OCI-LY7 (cell line): ENCODE measurements around the gene DIAPH1. TPM values are rescaled to one million over a fixed set of nuclear protein-coding genes. Genes with fewer than 3 reads are reported as not detected.

ENCODE experiments used
- BruUV-seq: library from RNA; stranded (reverse); fragments of 400-500 nt; replicated peaks from 2 replicates; lab custom pipeline; 2021; lab: Mats Ljungman, UMichigan
- CTCF ChIA-PET: fragments of 300-600 bp; sonication (Branson Sonifier 250); formaldehyde crosslinking; loops from one replicate; lab custom pipeline; 2022; ENCODE audit warnings: antibody characterized with exemption; ENCODE audit not compliant: unreplicated experiment; lab: Charles Lee
- POLR2A ChIA-PET: fragments of 300-600 bp; sonication (Branson Sonifier 250); formaldehyde crosslinking; loops from one replicate; lab custom pipeline; 2022; ENCODE audit warnings: antibody characterized with exemption; lab: Charles Lee
- DNase-seq: peaks from one replicate; pipeline ENCODE4 v3.0.0-alpha.2; 2015; ENCODE audit warnings: low spot score
- H2AFZ ChIP-seq: fragments of 200-600 bp; sonication (generic), shearing (Covaris generic); 2 replicates; pipeline ENCODE4 v1.6.1; 2014; ENCODE audit warnings: mild to moderate bottlenecking, antibody characterized with exemption, low read length, moderate library complexity
- H3K27ac ChIP-seq: fragments of 200-600 bp; sonication (generic); 2 replicates; pipeline ENCODE4 v1.5.1; 2014; ENCODE audit warnings: mixed run types, low read depth, mild to moderate bottlenecking, moderate library complexity, low read length, inconsistent platforms; ENCODE audit not compliant: poor library complexity, severe bottlenecking
- H3K36me3 ChIP-seq: fragments of 200-600 bp; sonication (generic); 2 replicates; pipeline ENCODE4 v1.6.1; 2014; ENCODE audit warnings: mild to moderate bottlenecking, antibody characterized with exemption, low read length, moderate library complexity, mixed read lengths; ENCODE audit not compliant: insufficient read depth
- H3K4me1 ChIP-seq: fragments of 200-600 bp; sonication (generic); 2 replicates; pipeline ENCODE4 v1.5.1; 2014; ENCODE audit warnings: mild to moderate bottlenecking, low read length; ENCODE audit not compliant: insufficient read depth, poor library complexity, severe bottlenecking
- H3K4me2 ChIP-seq: fragments of 200-600 bp; sonication (generic); 2 replicates; pipeline ENCODE4 v1.6.1; 2014; ENCODE audit warnings: mild to moderate bottlenecking, low read length
- H3K4me3 ChIP-seq: fragments of 200-600 bp; sonication (generic); 2 replicates; pipeline ENCODE4 v1.5.1; 2014; ENCODE audit warnings: mild to moderate bottlenecking, low read depth, low read length; ENCODE audit not compliant: poor library complexity, severe bottlenecking
- H3K79me2 ChIP-seq: fragments of 200-600 bp; sonication (generic); 2 replicates; pipeline ENCODE4 v1.6.1; 2016; ENCODE audit warnings: low read depth, mild to moderate bottlenecking, low read length, moderate library complexity, mixed read lengths; ENCODE audit not compliant: insufficient read depth
- H3K9me2 ChIP-seq: fragments of 200-600 bp; sonication (generic); 2 replicates; pipeline ENCODE4 v1.6.1; 2016; ENCODE audit warnings: mild to moderate bottlenecking, low read length, mixed read lengths; ENCODE audit not compliant: insufficient read depth
- H3K9me3 ChIP-seq: fragments of 200-600 bp; sonication (generic); 2 replicates; pipeline ENCODE4 v1.6.1; 2014; ENCODE audit warnings: mild to moderate bottlenecking, mixed run types, low read length, mixed read lengths
- H4K20me1 ChIP-seq: fragments of 200-600 bp; sonication (generic); 2 replicates; pipeline ENCODE4 v1.6.1; 2014; ENCODE audit warnings: mild to moderate bottlenecking, antibody characterized with exemption, low read length, moderate library complexity, mixed read lengths; ENCODE audit not compliant: insufficient read depth
- EZH2phosphoT487 ChIP-seq: fragments of 200-600 bp; sonication (generic); IDR thresholded peaks from 2 replicates; pipeline ENCODE4 v1.6.1; 2018; ENCODE audit warnings: low read depth, borderline replicate concordance, mild to moderate bottlenecking, mixed run types, antibody characterized with exemption, low read length, moderate library complexity, mixed read lengths
- intact Hi-C: fragments of 100-400 bp; cut with micrococcal nuclease; formaldehyde crosslinking; loops from one replicate; pipeline ENCODE4 v1.10.0; 2022; ENCODE audit not compliant: unreplicated experiment
- total RNA-seq, 2 experiments: library from RNA; depleted of rRNA in 1 of 2; stranded (reverse); fragments of >200 nt in 1 of 2; shearing (Covaris generic) in 1 of 2; gene quantifications; 2 replicates each; pipeline ENCODE4 v1.2.3, GENCODE V29; 2014 to 2022
- TF ChIP-seq, protein P1 (sequence below): fragments of 200-600 bp; sonication (generic); conservative IDR thresholded peaks from 2 replicates; pipeline ENCODE4 v1.5.1; 2014; ENCODE audit warnings: mild to moderate bottlenecking, antibody characterized with exemption, low read length, moderate library complexity, mixed read lengths

Gene DIAPH1
- total RNA-seq, 2 experiments from 2014 or later = 78.8 to 174 TPM

DNA sequence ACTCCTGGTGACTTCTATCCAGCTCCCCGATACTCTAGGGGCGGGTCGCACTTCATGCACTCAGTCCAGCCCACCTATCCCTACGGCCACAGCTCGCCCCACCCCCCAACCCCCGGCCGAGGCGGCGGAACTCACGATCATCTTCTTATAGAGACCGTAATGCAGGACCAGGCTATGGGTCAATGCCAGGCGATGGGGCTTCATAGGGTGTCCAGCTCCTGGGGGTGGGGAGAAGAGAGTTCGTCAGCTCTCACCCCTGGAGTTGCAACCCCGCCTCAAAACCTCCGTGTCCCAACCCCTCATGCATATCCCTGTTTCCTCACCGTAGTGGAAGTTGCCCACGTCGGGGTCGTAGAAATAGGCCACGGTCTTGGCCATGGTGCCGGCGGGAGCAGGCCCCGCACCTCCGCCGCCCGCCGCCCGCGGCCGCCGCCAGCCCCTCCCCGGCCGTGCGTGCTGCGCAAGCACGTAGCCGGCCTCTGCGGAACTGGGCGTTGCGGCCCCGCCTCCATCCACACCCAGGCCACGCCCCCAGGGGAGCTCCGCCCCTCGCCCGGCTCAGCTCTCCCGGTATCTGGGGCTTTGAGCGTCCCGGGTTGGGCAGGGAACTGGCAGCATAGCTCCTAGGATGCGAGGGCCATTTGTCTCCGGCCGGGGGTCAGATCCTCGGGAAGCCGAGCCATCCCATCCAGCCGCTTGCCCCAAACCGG, 17.8 kb upstream of the DIAPH1 start, which contains the start of the genes HDAC3 and RELL2:
Gene HDAC3 (minus strand): TSS at position 437 of the 710 bp plus-strand sequence. CDS start 59 bp downstream, at position 378.
Gene RELL2 (plus strand): TSS at position 585 of the 710 bp plus-strand sequence. CDS start 1,229 bp downstream, outside the sequence.
- peak within 1 kb of the TSS; percentile 98 for H3K4me3 ChIP-seq
- CTCF ChIA-PET = interaction anchor here (0.9 to 2.5 kb wide), 3 partner anchors 14 to 43 kb away, joined by 4 to 11 read pairs (median 7); partner anchors contain the start of genes DIAPH1 and FCHSD1
- POLR2A ChIA-PET = interaction anchor here (0.6 to 8.6 kb wide), 18 partner anchors 9 to 280 kb away, joined by 3 to 101 read pairs (median 4); partner anchors contain the start of genes DIAPH1 and FCHSD1
- H3K9me2 ChIP-seq = no peaks in the 10 kb centered on the region
- H3K36me3 ChIP-seq = peaks cover 58% of the 10 kb centered on the region
- H3K27ac ChIP-seq = peak within 1 kb of the TSS; percentile 59
- H4K20me1 ChIP-seq = peaks cover 5% of the 10 kb centered on the region
- intact Hi-C loops = loop anchor here (1.0 to 5.0 kb wide), 2 partner anchors 17 to 109 kb away; no protein-coding TSS in a partner anchor
- peaks cover 34% of the 10 kb centered on the region for H3K4me1 ChIP-seq
- peak within 1 kb of the TSS; percentile 73 for H3K4me2 ChIP-seq
- H2AFZ ChIP-seq = peak within 1 kb of the TSS; percentile 81; the same call in 1 of the 2 replicates
- DNase-seq = peak; percentile 92
- TF ChIP-seq, protein P1, sequence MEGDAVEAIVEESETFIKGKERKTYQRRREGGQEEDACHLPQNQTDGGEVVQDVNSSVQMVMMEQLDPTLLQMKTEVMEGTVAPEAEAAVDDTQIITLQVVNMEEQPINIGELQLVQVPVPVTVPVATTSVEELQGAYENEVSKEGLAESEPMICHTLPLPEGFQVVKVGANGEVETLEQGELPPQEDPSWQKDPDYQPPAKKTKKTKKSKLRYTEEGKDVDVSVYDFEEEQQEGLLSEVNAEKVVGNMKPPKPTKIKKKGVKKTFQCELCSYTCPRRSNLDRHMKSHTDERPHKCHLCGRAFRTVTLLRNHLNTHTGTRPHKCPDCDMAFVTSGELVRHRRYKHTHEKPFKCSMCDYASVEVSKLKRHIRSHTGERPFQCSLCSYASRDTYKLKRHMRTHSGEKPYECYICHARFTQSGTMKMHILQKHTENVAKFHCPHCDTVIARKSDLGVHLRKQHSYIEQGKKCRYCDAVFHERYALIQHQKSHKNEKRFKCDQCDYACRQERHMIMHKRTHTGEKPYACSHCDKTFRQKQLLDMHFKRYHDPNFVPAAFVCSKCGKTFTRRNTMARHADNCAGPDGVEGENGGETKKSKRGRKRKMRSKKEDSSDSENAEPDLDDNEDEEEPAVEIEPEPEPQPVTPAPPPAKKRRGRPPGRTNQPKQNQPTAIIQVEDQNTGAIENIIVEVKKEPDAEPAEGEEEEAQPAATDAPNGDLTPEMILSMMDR = no peak
- no peak for TF ChIP-seq EZH2phosphoT487
- H3K9me3 ChIP-seq = no peaks in the 10 kb centered on the region
- no TSS peak for BruUV-seq
- H3K79me2 ChIP-seq = peaks cover 50% of the 10 kb centered on the region

DNA sequence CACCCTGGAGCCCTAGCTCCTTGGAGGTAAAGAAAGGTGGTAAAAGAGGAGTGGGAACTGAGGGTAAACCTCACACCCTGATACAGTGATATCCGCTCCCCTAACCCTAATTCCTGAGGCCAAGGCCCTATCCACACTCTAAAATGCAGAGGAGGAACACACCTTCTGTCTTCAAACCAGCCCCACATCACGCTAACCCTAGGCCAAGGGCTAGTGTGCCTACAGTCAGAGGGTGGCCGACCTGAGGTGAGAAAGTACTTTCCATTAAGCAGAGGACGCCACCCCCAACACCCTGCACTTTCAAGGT, 17.3 kb upstream of the DIAPH1 start:
- peak overlapping the region; percentile 81; the same call in 1 of the 2 replicates for H2AFZ ChIP-seq
- no peaks in the 10 kb centered on the region for H3K9me2 ChIP-seq
- CTCF ChIA-PET = interaction anchor here (2.5 kb wide), 1 partner anchor 43 kb away, joined by 7 read pairs; no protein-coding TSS in a partner anchor
- no peak for DNase-seq
- no peak for TF ChIP-seq EZH2phosphoT487
- TF ChIP-seq, protein P1 = no peak
- H3K9me3 ChIP-seq = no peaks in the 10 kb centered on the region
- peaks cover 50% of the 10 kb centered on the region for H3K79me2 ChIP-seq
- peaks cover 58% of the 10 kb centered on the region for H3K36me3 ChIP-seq
- peak overlapping the region; percentile 98 for H3K4me3 ChIP-seq
- peaks cover 5% of the 10 kb centered on the region for H4K20me1 ChIP-seq
- no peak overlapping the region for H3K27ac ChIP-seq
- peaks cover 34% of the 10 kb centered on the region for H3K4me1 ChIP-seq
- BruUV-seq = no TSS peak
- POLR2A ChIA-PET = interaction anchor here (0.6 to 8.6 kb wide), 12 partner anchors 9 to 280 kb away, joined by 3 to 101 read pairs (median 5); partner anchors contain the start of genes DIAPH1 and FCHSD1
- H3K4me2 ChIP-seq = peak overlapping the region; percentile 73
- intact Hi-C loops = loop anchor here (1.0 to 5.0 kb wide), 2 partner anchors 17 to 109 kb away; no protein-coding TSS in a partner anchor
